GM12873 (cell line): Measurements from ENCODE around the gene DHCR7.

Experiments used
- CTCF ChIP-seq: IDR thresholded peaks from 2 replicates; pipeline ENCODE4 v1.5.1; 2012; ENCODE audit warnings: low read depth, mild to moderate bottlenecking, moderate library complexity, low read length, control low read depth; ENCODE audit not compliant: insufficient read depth; ENCODE audit errors: missing control alignments

Gene DHCR7

GRCh38 chr11:71448257-71449171 is at the start of gene DHCR7:
Gene DHCR7, minus strand, starts transcription at chr11:71448393. Its CDS starts 3,441 bp downstream, at chr11:71444952.
- no peak for TF ChIP-seq CTCF

- no peak for TF ChIP-seq CTCF
Measured at GRCh38 chr11:71496421-71496820, 48.2 kb upstream of the DHCR7 start.

DNA sequence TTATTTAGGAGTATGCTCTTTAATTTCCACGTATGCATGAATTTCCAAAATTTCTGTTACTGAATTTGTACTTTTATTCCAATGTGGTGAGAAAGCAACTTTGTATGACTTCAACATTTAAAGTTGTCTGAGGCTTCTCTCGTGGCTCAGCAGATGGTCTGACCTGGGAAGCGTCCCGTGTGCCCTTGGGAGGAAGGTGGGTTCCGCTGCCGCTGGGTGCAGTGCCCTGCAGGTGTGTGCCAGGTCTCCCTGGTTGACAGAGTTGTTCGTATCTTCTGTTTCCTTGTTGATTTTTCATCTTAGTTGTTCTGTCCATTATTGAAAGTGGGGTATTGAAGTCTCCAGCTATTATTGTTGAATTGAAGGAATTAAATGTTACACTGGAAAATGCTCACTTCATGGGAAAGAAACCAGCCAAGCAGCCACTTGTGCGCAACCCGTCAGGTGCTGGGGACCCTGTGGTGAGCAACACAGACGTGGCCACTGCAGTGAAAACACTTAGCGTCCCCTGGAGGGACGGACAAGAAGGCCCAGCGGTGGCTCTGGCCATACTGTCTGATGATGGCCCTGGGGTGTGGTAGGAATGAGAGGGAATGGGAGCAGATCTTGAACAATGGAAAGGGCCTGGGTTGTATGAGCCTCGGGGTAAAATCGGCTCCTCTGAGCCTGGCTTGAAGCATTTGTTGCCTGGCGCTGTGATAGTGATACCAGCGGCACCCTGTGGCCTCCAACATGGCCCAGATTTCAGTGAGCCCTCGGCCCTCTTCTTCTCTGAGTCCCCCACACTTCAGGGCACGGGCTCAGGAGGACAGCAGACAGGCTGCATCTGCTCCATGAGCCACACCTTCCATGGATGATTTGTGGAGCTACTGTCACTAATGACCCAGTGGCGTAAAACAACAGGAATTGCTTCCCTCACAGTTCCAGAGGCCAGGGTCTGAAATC is 47.4 kb upstream of the DHCR7 start:
- no peak for TF ChIP-seq CTCF

GRCh38 chr11:71491940-71492339 is 43.7 kb upstream of the DHCR7 start:
- no peak for TF ChIP-seq CTCF

DNA sequence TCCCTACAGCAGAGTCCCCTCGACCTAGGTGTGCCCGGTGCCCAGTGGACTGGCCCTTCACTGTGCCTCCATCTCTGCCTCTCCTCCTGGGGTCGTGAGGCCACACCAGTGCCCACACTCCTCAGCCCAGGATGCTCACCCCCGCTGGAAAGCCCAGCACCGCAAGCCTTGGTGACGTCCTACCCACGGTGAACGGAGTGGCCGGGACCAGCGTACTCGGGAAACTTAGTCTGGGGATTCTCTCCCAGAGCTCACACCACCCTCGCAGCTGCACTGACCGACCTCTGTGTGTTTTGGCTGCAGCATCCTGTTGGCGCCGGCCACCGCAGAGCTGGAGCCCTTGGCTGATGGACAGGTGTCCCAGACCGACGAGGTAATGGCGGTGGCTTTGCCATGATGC is 43.3 kb upstream of the DHCR7 start:
- no peak for TF ChIP-seq CTCF

GRCh38 chr11:71490731-71491390 is 42.7 kb upstream of the DHCR7 start:
- TF ChIP-seq CTCF: no peak
